CD4-positive, alpha-beta memory T cell (primary cell): Measurements from ENCODE around the gene TMEM72. TPM values are rescaled to one million over a fixed set of nuclear protein-coding genes. Genes with fewer than 3 reads are reported as not detected.

Experiments used
- CTCF ChIA-PET: fragments of 350-600 bp; sonication (Branson Sonifier 250); formaldehyde crosslinking; loops from one replicate; lab custom pipeline; 2021; ENCODE audit warnings: inconsistent platforms; ENCODE audit not compliant: partially characterized antibody; lab: Charles Lee
- POLR2A ChIA-PET: fragments of 350-600 bp; sonication (Branson Sonifier 250); formaldehyde crosslinking; loops from one replicate; lab custom pipeline; 2021; ENCODE audit not compliant: partially characterized antibody; lab: Charles Lee
- DNase-seq, 5 donors: peaks; one replicate each; pipeline versions ENCODE4 v3.0.0 to v3.0.0-alpha.2; 2020 to 2022; ENCODE audit warnings: mixed read lengths in 1 of 5
- H3K27ac ChIP-seq: one replicate; pipeline ENCODE4 v1.7.0; 2013; ENCODE audit warnings: low read depth, low read length
- H3K27me3 ChIP-seq: 2 replicates; pipeline ENCODE4 v1.7.0; 2013; ENCODE audit warnings: mild to moderate bottlenecking, low read length, moderate library complexity; ENCODE audit not compliant: insufficient read depth
- H3K36me3 ChIP-seq: 2 replicates; pipeline ENCODE4 v1.7.0; 2013; ENCODE audit warnings: mild to moderate bottlenecking, low read length, moderate library complexity; ENCODE audit not compliant: insufficient read depth
- H3K4me1 ChIP-seq: 2 replicates; pipeline ENCODE4 v1.7.0; 2013; ENCODE audit warnings: mild to moderate bottlenecking, low read length, moderate library complexity; ENCODE audit not compliant: insufficient read depth
- H3K4me3 ChIP-seq, 2 donors: one replicate each; pipeline ENCODE4 v1.7.0; 2013; ENCODE audit warnings: low read length in 2 of 2, mild to moderate bottlenecking in 1 of 2
- H3K9me3 ChIP-seq, 2 donors: one replicate each; pipeline ENCODE4 v1.7.0; 2013; ENCODE audit warnings: low read length in 2 of 2, control low read depth in 1 of 2; ENCODE audit not compliant: control insufficient read depth in 1 of 2
- H3K27ac Mint-ChIP-seq, 7 donors: one replicate each; pipeline ENCODE4 v1.8.0; 2020 to 2021; ENCODE audit warnings: mixed read lengths in 7 of 7, mild to moderate bottlenecking in 6 of 7, inconsistent platforms in 3 of 7, moderate library complexity in 3 of 7
- H3K27me3 Mint-ChIP-seq, 2 donors: one replicate each; pipeline ENCODE4 v1.8.0; 2020 to 2021; ENCODE audit warnings: mixed read lengths in 2 of 2
- H3K36me3 Mint-ChIP-seq, 2 donors: one replicate each; pipeline ENCODE4 v1.8.0; 2020 to 2021; ENCODE audit warnings: mixed read lengths in 2 of 2, inconsistent platforms in 1 of 2, mild to moderate bottlenecking in 1 of 2
- H3K4me1 Mint-ChIP-seq, 4 donors: one replicate each; pipeline ENCODE4 v1.8.0; 2020 to 2021; ENCODE audit warnings: mixed read lengths in 4 of 4, mild to moderate bottlenecking in 1 of 4
- H3K4me3 Mint-ChIP-seq, 8 donors: one replicate each; pipeline ENCODE4 v1.8.0; 2020 to 2021; ENCODE audit warnings: mixed read lengths in 8 of 8, mild to moderate bottlenecking in 7 of 8, moderate library complexity in 6 of 8, inconsistent platforms in 3 of 8
- H3K9me3 Mint-ChIP-seq, 8 donors: one replicate each; pipeline ENCODE4 v1.8.0; 2020 to 2021; ENCODE audit warnings: mixed read lengths in 8 of 8, mild to moderate bottlenecking in 5 of 8, inconsistent platforms in 3 of 8, moderate library complexity in 1 of 8
- intact Hi-C: fragments of 100-400 bp; cut with micrococcal nuclease; formaldehyde crosslinking; loops from one replicate; pipeline ENCODE4 v1.15.1; 2023
- polyA plus RNA-seq, 2 donors: library from polyadenylated mRNA; unstranded; fragments of 300-500 nt; fragmentation: Illumina TruSeq; gene quantifications; one replicate each; pipeline ENCODE4 v1.2.3, GENCODE V29; 2021
- total RNA-seq, 2 experiments: library from RNA; stranded (reverse); gene quantifications; one replicate each; pipeline ENCODE4 v1.2.3, GENCODE V29; 2021

Gene TMEM72
- total and polyA plus RNA-seq, 4 experiments from 2014 or later, result not detected

DNA sequence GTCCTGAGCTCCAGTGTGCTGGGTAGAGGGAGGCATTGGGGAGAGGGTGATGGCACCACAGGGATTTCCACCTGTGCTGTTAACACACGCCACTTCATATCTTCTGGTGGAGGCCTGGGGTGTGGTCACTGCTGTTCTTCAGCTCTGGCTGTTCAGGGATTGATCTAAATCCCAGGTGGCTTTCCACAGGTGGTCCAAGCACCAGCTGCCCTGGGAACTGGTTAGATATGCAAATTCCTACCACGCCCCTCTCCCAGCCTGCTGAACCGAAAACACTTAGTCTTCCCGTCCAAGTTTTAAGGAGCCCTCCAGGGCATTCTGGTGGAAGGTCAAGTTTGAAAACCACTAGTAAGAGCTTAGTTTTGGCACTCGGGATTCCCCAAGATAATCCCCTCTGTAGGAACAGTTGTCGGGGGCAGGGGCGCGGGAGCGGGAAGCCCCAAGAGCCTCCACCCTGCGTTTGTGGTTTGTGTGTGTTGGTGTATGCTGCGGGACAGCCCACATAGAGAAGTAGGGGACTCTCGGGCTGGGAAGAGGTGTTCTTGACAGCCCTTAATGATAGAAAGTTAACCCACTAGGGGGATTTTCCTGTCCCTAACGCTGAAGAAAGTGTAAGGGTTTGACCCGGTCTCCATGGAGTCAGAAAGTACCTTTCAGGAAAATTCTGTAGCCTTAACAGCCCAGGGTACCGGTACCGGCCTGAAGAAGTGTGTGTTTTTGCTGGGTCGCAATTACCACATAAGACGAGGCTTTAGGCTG lies 62.4 kb downstream of the TMEM72 start:
- Histone ChIP-seq H3K4me1 (peaks cover 25% of the 10 kb centered on the region), H3K9me3 (no peaks in the 10 kb centered on the region), H3K27me3 (no peaks in the 10 kb centered on the region), H3K36me3 (no peaks in the 10 kb centered on the region), H3K4me3 (no peak overlapping the region), H3K27ac (no peak overlapping the region)
- Mint-ChIP-seq H3K9me3 (no peaks in the 10 kb centered on the region), H3K27ac (peak overlapping the region in 2 of 7 donors; percentile 41 to 44), H3K4me3 (peak overlapping the region in 2 of 8 donors; percentile 20 to 77), H3K36me3 (no peaks in the 10 kb centered on the region), H3K27me3 (no peaks in the 10 kb centered on the region), H3K4me1 (peaks cover 7 to 17% (median 11%) of the 10 kb centered on the region in 4 donors)
- CTCF ChIA-PET, result interaction anchor here (0.6 to 2.5 kb wide), 5 partner anchors 8 to 42 kb away, joined by 3 to 31 read pairs (median 3); no protein-coding TSS in a partner anchor
- intact Hi-C loops, result loop anchor here (1.0 to 10.0 kb wide), 2 partner anchors 14 to 109 kb away; partner anchors contain the start of gene RASSF4
- POLR2A ChIA-PET, result interaction anchor here (0.7 to 2.2 kb wide), 2 partner anchors 41 kb away, joined by 3 to 6 read pairs; no protein-coding TSS in a partner anchor
- DNase-seq, result no peak

DNA sequence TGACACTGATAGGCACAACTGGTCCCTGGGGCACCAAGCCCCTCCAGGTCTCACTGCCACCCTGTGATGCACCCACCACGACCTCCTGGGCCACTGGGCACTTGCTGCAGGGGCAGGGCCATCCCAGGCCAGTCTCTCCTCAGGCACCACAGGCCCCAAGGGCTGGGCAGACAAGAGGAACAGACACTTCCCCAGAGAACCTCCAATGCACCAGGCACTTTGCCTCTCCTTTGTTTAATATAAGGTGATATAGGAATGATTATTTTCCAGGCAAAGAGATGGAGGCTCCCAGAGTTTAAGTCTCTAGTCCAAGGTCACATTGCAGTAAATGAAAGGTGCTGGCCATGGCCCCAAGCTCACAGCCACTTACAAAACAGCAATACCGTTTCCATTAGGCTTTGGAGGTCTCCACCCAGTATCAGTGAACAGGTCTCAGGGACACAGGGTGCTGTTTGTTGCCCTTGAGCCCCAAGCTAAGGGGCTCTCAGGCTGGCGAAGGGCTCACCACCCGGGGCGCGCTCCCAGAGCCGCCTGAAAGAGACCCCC lies 63.0 kb downstream of the TMEM72 start:
- intact Hi-C loops, result loop anchor here (1.0 to 10.0 kb wide), 2 partner anchors 15 to 109 kb away; partner anchors contain the start of gene RASSF4
- ChIA-PET CTCF (interaction anchor here (0.6 to 2.5 kb wide), 4 partner anchors 8 to 43 kb away, joined by 3 to 31 read pairs (median 4); no protein-coding TSS in a partner anchor), POLR2A (interaction anchor here (2.2 kb wide), 1 partner anchor 42 kb away, joined by 6 read pairs; no protein-coding TSS in a partner anchor)
- Mint-ChIP-seq H3K36me3 (no peaks in the 10 kb centered on the region), H3K27ac (peak overlapping the region in 2 of 7 donors; percentile 13 to 16), H3K9me3 (no peaks in the 10 kb centered on the region), H3K4me3 (peak overlapping the region; percentile 61 to 80 (median 74)), H3K27me3 (no peaks in the 10 kb centered on the region), H3K4me1 (peaks cover under 1 to 10% (median 5%) of the 10 kb centered on the region in 4 donors)
- no peaks in the 10 kb centered on the region for H3K9me3 ChIP-seq
- no peaks in the 10 kb centered on the region for H3K27me3 ChIP-seq
- H3K4me1 ChIP-seq, result peaks cover 18% of the 10 kb centered on the region
- H3K36me3 ChIP-seq, result no peaks in the 10 kb centered on the region
- no peak overlapping the region for H3K27ac ChIP-seq
- H3K4me3 ChIP-seq, result peak overlapping the region; percentile 60 to 61
- DNase-seq, result no peak

DNA sequence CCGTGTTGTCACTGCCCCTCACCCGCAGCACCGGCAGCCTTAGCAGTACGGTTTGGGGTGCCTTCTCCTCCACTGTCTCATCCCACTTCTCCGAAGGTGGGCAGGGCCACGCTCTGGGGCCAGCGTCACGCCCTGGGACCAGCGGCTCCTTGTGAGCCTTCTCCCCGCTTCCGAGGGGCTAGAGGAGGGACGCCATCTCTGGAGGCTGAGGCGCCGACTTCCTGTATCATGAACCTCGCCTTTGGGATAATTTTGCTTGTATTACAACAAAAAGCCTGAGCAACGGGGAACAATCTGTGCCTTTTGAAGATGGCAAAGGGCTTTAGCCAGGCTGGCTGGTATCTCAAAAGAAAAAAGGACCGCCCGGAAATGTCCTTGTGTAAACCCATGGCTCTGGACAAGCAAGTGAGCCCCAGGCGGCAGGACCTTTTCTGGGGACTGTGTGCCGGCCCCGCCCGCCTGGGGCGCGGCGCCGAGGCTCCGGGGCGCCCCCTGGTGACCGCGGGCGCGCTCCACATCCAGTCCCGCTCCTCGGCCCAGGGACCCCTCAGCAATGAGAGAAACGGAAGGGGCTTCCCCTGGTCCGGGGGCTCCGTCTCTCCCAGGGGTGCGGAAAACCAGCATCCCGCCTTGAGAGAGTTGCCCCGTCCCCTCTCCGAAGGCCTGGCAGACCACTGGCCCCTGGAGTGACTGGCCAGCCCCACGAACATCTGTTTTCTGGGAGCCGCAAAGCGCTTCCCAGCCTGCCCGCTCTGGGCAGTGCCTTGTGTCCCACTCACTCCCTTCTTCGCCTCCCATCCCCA lies 63.7 kb downstream of the TMEM72 start:
- Histone ChIP-seq H3K4me1 (peaks cover 17% of the 10 kb centered on the region), H3K27me3 (no peaks in the 10 kb centered on the region), H3K4me3 (peak overlapping the region; percentile 60 to 61), H3K9me3 (no peaks in the 10 kb centered on the region), H3K36me3 (no peaks in the 10 kb centered on the region), H3K27ac (no peak overlapping the region)
- POLR2A ChIA-PET, result interaction anchor here (2.2 kb wide), 1 partner anchor 42 kb away, joined by 6 read pairs; no protein-coding TSS in a partner anchor
- DNase-seq, result peak in 4 of 5 donors; percentile 60 to 75 (median 65)
- Mint-ChIP-seq H3K9me3 (no peaks in the 10 kb centered on the region), H3K36me3 (no peaks in the 10 kb centered on the region), H3K27me3 (no peaks in the 10 kb centered on the region), H3K27ac (peak overlapping the region in 4 of 7 donors; percentile 16 to 77 (median 33)), H3K4me3 (peak overlapping the region; percentile 61 to 80 (median 74)), H3K4me1 (peaks cover 0 to 9% (median 3%) of the 10 kb centered on the region in 4 donors)
- CTCF ChIA-PET, result interaction anchor here (1.0 to 2.5 kb wide), 5 partner anchors 8 to 44 kb away, joined by 3 to 31 read pairs (median 5); no protein-coding TSS in a partner anchor
- intact Hi-C loops, result loop anchor here (1.0 to 10.0 kb wide), 3 partner anchors 16 to 1304 kb away; partner anchors contain the start of gene RASSF4

DNA sequence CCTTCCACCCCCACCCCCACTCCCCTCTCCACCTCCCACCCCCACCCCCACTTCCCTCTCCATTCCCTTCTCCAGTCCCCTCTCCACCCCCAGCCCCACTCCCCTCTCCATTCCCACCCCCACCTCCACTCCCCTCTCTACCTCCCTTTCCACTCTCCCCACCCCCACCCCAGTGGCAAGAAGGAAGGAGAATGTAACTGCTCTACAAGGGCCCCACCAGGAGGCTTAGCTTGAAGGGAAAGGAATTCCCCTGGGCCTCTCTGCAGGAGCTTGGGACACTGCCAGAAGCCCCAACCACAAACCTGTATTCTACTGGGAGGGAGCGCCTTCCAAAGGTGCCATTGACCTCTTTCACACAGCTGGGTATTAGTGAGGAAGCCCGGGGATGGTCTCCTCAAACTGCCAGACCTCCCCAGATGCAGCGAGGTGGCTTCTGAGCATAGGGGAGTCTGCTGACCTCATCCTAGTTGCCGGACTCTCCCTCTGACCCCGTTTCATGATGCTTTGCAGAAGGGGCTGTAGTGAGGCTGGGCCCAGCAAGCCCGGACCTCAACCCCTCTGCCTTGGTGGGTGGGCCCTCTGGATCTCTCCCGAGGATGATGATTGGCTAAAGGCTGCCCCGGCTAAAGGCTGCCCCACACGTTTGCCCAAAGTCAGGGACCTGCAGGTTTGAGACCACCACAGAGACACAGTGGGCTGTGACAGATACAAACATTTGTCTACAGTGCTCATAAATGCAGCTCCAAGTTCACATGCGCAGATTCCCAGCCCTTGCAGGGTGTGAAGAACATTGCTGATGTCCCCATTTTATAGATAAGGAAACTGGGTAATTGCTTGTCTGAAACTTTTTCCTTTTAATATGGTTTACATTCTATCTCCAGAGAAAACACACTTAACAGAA lies 64.5 kb downstream of the TMEM72 start:
- H3K4me1 Mint-ChIP-seq, result peaks cover 0 to 9% (median 3%) of the 10 kb centered on the region in 4 donors
- no peak for DNase-seq
- no peak overlapping the region for H3K4me3 ChIP-seq
- intact Hi-C loops, result loop anchor here (1.0 to 10.0 kb wide), 2 partner anchors 111 to 1304 kb away; no protein-coding TSS in a partner anchor
- peak overlapping the region in 2 of 7 donors; percentile 3 to 51 for H3K27ac Mint-ChIP-seq
- ChIA-PET POLR2A (interaction anchor here (2.2 kb wide), 1 partner anchor 43 kb away, joined by 6 read pairs; no protein-coding TSS in a partner anchor), CTCF (interaction anchor here (0.7 to 1.8 kb wide), 6 partner anchors 8 to 47 kb away, joined by 3 to 18 read pairs (median 4); partner anchors contain the start of gene ZNF22)
- no peaks in the 10 kb centered on the region for H3K27me3 ChIP-seq
- no peaks in the 10 kb centered on the region for H3K27me3 Mint-ChIP-seq
- H3K36me3 Mint-ChIP-seq, result no peaks in the 10 kb centered on the region
- no peaks in the 10 kb centered on the region for H3K9me3 ChIP-seq
- no peaks in the 10 kb centered on the region for H3K9me3 Mint-ChIP-seq
- no peaks in the 10 kb centered on the region for H3K36me3 ChIP-seq
- peak overlapping the region in 3 of 8 donors; percentile 11 to 52 (median 49) for H3K4me3 Mint-ChIP-seq
- H3K27ac ChIP-seq, result no peak overlapping the region
- H3K4me1 ChIP-seq, result peaks cover 17% of the 10 kb centered on the region

DNA sequence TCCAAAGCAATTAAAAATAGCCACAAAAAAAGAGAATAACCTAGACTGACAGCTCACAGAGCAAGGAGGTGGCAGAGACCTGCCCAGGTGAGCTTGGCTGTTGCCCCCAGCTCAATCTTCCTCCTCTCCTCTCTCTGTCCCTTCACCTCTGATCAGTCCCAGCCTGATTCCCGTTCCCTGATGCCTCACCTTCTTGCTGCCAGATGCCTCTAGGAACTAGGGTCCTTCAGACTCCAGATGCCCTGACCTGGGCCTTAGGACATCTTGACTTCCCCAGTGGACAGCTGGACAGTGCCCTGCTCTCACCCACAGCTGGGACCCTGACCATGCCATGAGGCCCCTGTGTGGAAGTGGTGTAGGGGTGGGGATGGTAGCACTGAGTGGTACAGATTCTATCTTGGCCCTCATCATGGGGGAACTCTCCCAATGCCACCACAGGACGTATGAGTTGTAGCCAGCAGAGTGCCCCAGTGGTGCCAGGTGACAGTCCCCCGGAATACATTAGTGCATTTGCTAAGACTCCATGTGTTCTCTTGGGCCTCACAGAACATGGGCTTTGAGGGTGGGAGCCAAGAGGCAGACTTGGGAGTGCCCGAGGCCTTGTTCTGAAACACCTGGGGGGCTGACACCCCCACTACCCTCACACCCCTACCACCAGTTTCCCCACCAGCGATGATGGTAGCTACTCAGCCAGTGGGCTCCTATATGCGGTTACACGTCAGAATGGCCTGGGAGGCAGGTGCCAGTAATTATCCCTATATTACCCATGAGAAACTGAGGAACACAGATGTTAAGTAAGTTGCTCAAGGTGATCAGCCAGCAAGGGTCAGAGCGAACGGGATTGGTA lies 65.4 kb downstream of the TMEM72 start:
- Histone ChIP-seq H3K4me1 (peaks cover 17% of the 10 kb centered on the region), H3K36me3 (no peaks in the 10 kb centered on the region), H3K27ac (no peak overlapping the region), H3K9me3 (no peaks in the 10 kb centered on the region), H3K4me3 (no peak overlapping the region), H3K27me3 (no peaks in the 10 kb centered on the region)
- ChIA-PET POLR2A (no interaction called here), CTCF (interaction anchor here (1.1 to 1.8 kb wide), 5 partner anchors 9 to 48 kb away, joined by 3 to 18 read pairs (median 3); partner anchors contain the start of gene ZNF22)
- intact Hi-C loops, result loop anchor here (10.0 kb wide), 1 partner anchor 112 kb away; no protein-coding TSS in a partner anchor
- Mint-ChIP-seq H3K4me3 (peak overlapping the region in 1 of 8 donors; percentile 46), H3K36me3 (no peaks in the 10 kb centered on the region), H3K9me3 (no peaks in the 10 kb centered on the region), H3K4me1 (peaks cover 0 to 9% (median 3%) of the 10 kb centered on the region in 4 donors), H3K27me3 (no peaks in the 10 kb centered on the region), H3K27ac (peak overlapping the region in 2 of 7 donors; percentile 42 to 69)
- no peak for DNase-seq
